Mucosa of gallbladder (tissue), 1 donor: Measurements from ENCODE around the gene ESRRA. TPM values are rescaled to one million over a fixed set of nuclear protein-coding genes. Genes with fewer than 3 reads are reported as not detected.

ENCODE experiments used
- DNase-seq: peaks from one replicate; pipeline ENCODE4 v3.0.0-alpha.2; 2020; ENCODE audit warnings: low spot score
- total RNA-seq: library from RNA; stranded (reverse); gene quantifications from one replicate; pipeline ENCODE4 v1.2.1, GENCODE V29; 2021
- donor health status: DM: no; HTN: no; CAD: no.

ESRRA gene
- total RNA-seq, 1 donor from 2014 or later: 97.7 TPM

- DNase-seq: no peak
Observed at GRCh38 chr11:64351136-64351631, 45.9 kb downstream of the ESRRA start.

- DNase-seq: no peak
Observed at GRCh38 chr11:64352099-64352994, 47.0 kb downstream of the ESRRA start.

- no peak for DNase-seq
Observed at GRCh38 chr11:64352995-64353714, 47.8 kb downstream of the ESRRA start.

- no peak for DNase-seq
Observed at GRCh38 chr11:64353715-64354506, 48.6 kb downstream of the ESRRA start.

GRCh38 chr11:64355078-64355940 is 50.0 kb downstream of the ESRRA start:
- DNase-seq: peak; percentile 72

GRCh38 chr11:64356498-64357411 is 51.4 kb downstream of the ESRRA start:
- no peak for DNase-seq

GRCh38 chr11:64357446-64357845 is 52.1 kb downstream of the ESRRA start:
- DNase-seq: no peak

- no peak for DNase-seq
Observed at GRCh38 chr11:64357904-64358535, 52.7 kb downstream of the ESRRA start.

GRCh38 chr11:64358536-64358906 is 53.2 kb downstream of the ESRRA start:
- no peak for DNase-seq

- DNase-seq: peak; percentile 50
Observed at GRCh38 chr11:64358907-64359711, 53.8 kb downstream of the ESRRA start, which contains the start of gene RPS6KA4. Gene RPS6KA4 (plus strand): TSS chr11:64359162. CDS start chr11:64359236, 74 bp downstream.

- no peak for DNase-seq
Observed at GRCh38 chr11:64359712-64360445, 54.6 kb downstream of the ESRRA start.

GRCh38 chr11:64360448-64360921 is 55.2 kb downstream of the ESRRA start:
- DNase-seq: no peak

GRCh38 chr11:64361659-64362058 is 56.3 kb downstream of the ESRRA start:
- no peak for DNase-seq

- no peak for DNase-seq
Observed at GRCh38 chr11:64362339-64362738, 57.0 kb downstream of the ESRRA start.

- no peak for DNase-seq
Observed at GRCh38 chr11:64364435-64364834, 59.1 kb downstream of the ESRRA start.

- no peak for DNase-seq
Observed at GRCh38 chr11:64364911-64365310, 59.6 kb downstream of the ESRRA start.
